HepG2 (cell line): ENCODE results near the gene LUZP1. TPM values are rescaled to one million over a fixed set of nuclear protein-coding genes. Genes with fewer than 3 reads are reported as not detected.

ENCODE experiments used
- ZNF556 ChIP-seq: sonication (generic); formaldehyde crosslinking; IDR thresholded peaks from 2 replicates; pipeline ENCODE4 v1.4.0; 2020; ENCODE audit warnings: mild to moderate bottlenecking, missing genetic modification reagents, borderline replicate concordance
- ZNF563 ChIP-seq: sonication (generic); formaldehyde crosslinking; IDR thresholded peaks from 2 replicates; pipeline ENCODE4 v1.8.0; 2022; ENCODE audit warnings: mild to moderate bottlenecking, moderate library complexity, missing genetic modification reagents
- ZNF747 ChIP-seq: sonication (generic); formaldehyde crosslinking; IDR thresholded peaks from 2 replicates; pipeline ENCODE4 v1.8.1; 2023; ENCODE audit warnings: missing genetic modification reagents, mild to moderate bottlenecking, borderline replicate concordance
- polyA plus RNA-seq, 8 experiments: library from polyadenylated mRNA; depleted of rRNA in 3 of 8; stranded (reverse) in 7 of 8; unstranded in 1 of 8; fragments of >200 nt; fragmentation: Illumina TruSeq in 4 of 8; extraction: Trizol in 4 of 8; gene quantifications; 2 replicates each; pipeline versions ENCODE4 v1.2.1 to v1.2.3, GENCODE V29; 2011 to 2016; ENCODE audit warnings: low read depth in 4 of 8, missing spikeins in 1 of 8, mixed read lengths in 1 of 8; ENCODE audit not compliant: insufficient read depth in 1 of 8
- total RNA-seq, 5 experiments: library from RNA; depleted of rRNA; stranded (reverse); fragments of >200 nt; fragmentation: Illumina TruSeq; extraction: Trizol; gene quantifications; 2 replicates each; pipeline ENCODE4 v1.2.3, GENCODE V29; 2016; ENCODE audit warnings: low read depth in 1 of 5
- TF ChIP-seq, protein P1 (sequence below): sonication (generic); formaldehyde crosslinking; IDR thresholded peaks from 2 replicates; pipeline ENCODE4 v1.5.1; 2020; ENCODE audit warnings: mild to moderate bottlenecking, missing genetic modification reagents, borderline replicate concordance
- TF ChIP-seq, protein P2 (sequence below): sonication (generic); formaldehyde crosslinking; IDR thresholded peaks from 2 replicates; pipeline ENCODE4 v1.4.0; 2020; ENCODE audit warnings: mild to moderate bottlenecking, missing genetic modification reagents
- TF ChIP-seq, protein P3 (sequence below): sonication (generic); formaldehyde crosslinking; IDR thresholded peaks from 2 replicates; pipeline ENCODE4 v1.4.0; 2020; ENCODE audit warnings: missing genetic modification reagents, borderline replicate concordance
- TF ChIP-seq, protein P4 (sequence below): sonication (generic); formaldehyde crosslinking; IDR thresholded peaks from 2 replicates; pipeline ENCODE4 v1.4.0; 2020; ENCODE audit warnings: missing genetic modification reagents, borderline replicate concordance

The LUZP1 gene
- total and polyA plus RNA-seq, 2 of the 13 experiments (the other 11 are each of a cell fraction or from before 2014, with no cell fraction given), result 6.9 to 12.7 TPM

DNA sequence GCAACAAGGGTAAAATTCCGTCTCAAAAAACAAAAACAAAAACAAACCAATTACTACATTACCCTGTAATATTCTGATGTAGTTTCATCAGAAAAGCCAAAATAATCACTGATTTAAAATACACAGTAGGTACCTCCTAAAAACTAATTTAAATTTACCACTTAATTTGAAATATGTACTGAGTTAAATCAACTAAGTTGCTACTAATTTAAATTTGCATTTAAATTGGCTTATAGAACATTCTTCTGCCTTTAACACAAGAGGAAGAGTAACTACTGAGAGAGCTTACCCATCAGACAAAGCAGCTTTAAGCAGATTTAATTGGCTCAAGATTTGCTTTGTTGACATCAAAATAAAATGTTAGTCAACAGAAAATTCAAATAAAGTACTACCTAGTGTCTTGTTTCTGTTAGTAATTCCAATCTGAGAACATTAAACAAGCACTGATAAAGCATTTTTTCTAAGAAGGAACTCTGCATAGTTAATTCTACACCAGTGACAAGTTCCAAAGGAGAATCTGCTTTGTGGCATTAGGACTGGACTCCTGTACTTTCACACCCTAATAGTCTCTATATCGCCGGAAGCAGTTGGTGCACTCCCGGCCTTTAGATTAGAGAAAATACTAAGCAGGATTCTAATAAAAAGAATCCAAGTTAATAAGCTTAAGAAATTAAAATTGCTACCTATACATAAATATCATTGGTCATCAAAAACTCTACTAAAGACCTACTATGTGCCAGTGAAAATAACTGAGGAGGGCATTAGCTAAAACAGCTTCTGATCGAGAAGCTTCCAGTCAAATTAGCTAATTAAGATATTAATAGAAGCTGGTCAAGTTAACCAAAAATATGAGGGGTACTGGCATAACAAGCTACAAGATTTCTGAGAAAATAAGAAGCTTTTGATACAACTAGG, 8.4 kb downstream of the LUZP1 start (continued):
- TF ChIP-seq, protein P1, sequence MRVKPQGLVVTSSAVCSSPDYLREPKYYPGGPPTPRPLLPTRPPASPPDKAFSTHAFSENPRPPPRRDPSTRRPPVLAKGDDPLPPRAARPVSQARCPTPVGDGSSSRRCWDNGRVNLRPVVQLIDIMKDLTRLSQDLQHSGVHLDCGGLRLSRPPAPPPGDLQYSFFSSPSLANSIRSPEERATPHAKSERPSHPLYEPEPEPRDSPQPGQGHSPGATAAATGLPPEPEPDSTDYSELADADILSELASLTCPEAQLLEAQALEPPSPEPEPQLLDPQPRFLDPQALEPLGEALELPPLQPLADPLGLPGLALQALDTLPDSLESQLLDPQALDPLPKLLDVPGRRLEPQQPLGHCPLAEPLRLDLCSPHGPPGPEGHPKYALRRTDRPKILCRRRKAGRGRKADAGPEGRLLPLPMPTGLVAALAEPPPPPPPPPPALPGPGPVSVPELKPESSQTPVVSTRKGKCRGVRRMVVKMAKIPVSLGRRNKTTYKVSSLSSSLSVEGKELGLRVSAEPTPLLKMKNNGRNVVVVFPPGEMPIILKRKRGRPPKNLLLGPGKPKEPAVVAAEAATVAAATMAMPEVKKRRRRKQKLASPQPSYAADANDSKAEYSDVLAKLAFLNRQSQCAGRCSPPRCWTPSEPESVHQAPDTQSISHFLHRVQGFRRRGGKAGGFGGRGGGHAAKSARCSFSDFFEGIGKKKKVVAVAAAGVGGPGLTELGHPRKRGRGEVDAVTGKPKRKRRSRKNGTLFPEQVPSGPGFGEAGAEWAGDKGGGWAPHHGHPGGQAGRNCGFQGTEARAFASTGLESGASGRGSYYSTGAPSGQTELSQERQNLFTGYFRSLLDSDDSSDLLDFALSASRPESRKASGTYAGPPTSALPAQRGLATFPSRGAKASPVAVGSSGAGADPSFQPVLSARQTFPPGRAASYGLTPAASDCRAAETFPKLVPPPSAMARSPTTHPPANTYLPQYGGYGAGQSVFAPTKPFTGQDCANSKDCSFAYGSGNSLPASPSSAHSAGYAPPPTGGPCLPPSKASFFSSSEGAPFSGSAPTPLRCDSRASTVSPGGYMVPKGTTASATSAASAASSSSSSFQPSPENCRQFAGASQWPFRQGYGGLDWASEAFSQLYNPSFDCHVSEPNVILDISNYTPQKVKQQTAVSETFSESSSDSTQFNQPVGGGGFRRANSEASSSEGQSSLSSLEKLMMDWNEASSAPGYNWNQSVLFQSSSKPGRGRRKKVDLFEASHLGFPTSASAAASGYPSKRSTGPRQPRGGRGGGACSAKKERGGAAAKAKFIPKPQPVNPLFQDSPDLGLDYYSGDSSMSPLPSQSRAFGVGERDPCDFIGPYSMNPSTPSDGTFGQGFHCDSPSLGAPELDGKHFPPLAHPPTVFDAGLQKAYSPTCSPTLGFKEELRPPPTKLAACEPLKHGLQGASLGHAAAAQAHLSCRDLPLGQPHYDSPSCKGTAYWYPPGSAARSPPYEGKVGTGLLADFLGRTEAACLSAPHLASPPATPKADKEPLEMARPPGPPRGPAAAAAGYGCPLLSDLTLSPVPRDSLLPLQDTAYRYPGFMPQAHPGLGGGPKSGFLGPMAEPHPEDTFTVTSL (CRISPR knock-in tag), result peak; percentile 42; the same call in 1 of the 2 replicates
- TF ChIP-seq, protein P2, sequence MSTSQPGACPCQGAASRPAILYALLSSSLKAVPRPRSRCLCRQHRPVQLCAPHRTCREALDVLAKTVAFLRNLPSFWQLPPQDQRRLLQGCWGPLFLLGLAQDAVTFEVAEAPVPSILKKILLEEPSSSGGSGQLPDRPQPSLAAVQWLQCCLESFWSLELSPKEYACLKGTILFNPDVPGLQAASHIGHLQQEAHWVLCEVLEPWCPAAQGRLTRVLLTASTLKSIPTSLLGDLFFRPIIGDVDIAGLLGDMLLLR (CRISPR knock-in tag), result no peak
- TF ChIP-seq ZNF747 (CRISPR knock-in tag), result no peak
- TF ChIP-seq, protein P3, sequence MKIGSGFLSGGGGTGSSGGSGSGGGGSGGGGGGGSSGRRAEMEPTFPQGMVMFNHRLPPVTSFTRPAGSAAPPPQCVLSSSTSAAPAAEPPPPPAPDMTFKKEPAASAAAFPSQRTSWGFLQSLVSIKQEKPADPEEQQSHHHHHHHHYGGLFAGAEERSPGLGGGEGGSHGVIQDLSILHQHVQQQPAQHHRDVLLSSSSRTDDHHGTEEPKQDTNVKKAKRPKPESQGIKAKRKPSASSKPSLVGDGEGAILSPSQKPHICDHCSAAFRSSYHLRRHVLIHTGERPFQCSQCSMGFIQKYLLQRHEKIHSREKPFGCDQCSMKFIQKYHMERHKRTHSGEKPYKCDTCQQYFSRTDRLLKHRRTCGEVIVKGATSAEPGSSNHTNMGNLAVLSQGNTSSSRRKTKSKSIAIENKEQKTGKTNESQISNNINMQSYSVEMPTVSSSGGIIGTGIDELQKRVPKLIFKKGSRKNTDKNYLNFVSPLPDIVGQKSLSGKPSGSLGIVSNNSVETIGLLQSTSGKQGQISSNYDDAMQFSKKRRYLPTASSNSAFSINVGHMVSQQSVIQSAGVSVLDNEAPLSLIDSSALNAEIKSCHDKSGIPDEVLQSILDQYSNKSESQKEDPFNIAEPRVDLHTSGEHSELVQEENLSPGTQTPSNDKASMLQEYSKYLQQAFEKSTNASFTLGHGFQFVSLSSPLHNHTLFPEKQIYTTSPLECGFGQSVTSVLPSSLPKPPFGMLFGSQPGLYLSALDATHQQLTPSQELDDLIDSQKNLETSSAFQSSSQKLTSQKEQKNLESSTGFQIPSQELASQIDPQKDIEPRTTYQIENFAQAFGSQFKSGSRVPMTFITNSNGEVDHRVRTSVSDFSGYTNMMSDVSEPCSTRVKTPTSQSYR (CRISPR knock-in tag), result no peak
- no peak for TF ChIP-seq ZNF556 (CRISPR knock-in tag)
- TF ChIP-seq ZNF563, result no peak
- TF ChIP-seq, protein P4, sequence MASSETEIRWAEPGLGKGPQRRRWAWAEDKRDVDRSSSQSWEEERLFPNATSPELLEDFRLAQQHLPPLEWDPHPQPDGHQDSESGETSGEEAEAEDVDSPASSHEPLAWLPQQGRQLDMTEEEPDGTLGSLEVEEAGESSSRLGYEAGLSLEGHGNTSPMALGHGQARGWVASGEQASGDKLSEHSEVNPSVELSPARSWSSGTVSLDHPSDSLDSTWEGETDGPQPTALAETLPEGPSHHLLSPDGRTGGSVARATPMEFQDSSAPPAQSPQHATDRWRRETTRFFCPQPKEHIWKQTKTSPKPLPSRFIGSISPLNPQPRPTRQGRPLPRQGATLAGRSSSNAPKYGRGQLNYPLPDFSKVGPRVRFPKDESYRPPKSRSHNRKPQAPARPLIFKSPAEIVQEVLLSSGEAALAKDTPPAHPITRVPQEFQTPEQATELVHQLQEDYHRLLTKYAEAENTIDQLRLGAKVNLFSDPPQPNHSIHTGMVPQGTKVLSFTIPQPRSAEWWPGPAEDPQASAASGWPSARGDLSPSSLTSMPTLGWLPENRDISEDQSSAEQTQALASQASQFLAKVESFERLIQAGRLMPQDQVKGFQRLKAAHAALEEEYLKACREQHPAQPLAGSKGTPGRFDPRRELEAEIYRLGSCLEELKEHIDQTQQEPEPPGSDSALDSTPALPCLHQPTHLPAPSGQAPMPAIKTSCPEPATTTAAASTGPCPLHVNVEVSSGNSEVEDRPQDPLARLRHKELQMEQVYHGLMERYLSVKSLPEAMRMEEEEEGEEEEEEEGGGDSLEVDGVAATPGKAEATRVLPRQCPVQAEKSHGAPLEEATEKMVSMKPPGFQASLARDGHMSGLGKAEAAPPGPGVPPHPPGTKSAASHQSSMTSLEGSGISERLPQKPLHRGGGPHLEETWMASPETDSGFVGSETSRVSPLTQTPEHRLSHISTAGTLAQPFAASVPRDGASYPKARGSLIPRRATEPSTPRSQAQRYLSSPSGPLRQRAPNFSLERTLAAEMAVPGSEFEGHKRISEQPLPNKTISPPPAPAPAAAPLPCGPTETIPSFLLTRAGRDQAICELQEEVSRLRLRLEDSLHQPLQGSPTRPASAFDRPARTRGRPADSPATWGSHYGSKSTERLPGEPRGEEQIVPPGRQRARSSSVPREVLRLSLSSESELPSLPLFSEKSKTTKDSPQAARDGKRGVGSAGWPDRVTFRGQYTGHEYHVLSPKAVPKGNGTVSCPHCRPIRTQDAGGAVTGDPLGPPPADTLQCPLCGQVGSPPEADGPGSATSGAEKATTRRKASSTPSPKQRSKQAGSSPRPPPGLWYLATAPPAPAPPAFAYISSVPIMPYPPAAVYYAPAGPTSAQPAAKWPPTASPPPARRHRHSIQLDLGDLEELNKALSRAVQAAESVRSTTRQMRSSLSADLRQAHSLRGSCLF, result no peak
